ENCODE results near the gene SLU7.

DNA sequence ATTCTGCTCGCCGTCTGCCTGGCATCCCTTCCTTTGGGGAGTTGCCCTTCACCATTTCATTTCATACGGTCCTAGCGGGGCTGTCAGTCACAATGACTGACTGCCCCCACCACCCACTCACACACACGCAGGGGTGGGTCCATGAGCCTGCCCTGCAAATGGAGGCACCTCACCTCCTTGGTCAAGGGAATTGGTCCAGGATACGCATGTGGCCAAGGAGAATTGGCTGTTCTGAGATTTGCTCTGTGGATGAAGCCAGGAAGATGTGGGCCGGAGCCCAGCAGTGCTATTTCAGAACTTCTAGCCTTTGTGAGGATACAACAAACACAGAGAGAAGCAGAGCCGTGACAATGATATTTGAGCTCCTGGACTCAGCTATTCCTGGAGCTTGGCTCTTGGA is 65.5 kb downstream of the SLU7 start:
- no peak for TF ChIP-seq EZH2phosphoT487 (IDR thresholded peaks at IDR 0.05; ENCODE audit: borderline replicate concordance, low read length)
- TF ChIP-seq, protein P1, sequence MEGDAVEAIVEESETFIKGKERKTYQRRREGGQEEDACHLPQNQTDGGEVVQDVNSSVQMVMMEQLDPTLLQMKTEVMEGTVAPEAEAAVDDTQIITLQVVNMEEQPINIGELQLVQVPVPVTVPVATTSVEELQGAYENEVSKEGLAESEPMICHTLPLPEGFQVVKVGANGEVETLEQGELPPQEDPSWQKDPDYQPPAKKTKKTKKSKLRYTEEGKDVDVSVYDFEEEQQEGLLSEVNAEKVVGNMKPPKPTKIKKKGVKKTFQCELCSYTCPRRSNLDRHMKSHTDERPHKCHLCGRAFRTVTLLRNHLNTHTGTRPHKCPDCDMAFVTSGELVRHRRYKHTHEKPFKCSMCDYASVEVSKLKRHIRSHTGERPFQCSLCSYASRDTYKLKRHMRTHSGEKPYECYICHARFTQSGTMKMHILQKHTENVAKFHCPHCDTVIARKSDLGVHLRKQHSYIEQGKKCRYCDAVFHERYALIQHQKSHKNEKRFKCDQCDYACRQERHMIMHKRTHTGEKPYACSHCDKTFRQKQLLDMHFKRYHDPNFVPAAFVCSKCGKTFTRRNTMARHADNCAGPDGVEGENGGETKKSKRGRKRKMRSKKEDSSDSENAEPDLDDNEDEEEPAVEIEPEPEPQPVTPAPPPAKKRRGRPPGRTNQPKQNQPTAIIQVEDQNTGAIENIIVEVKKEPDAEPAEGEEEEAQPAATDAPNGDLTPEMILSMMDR (IDR thresholded peaks at IDR 0.05; ENCODE audit: low read depth, low read length, poor library complexity, severe bottlenecking), result no peak

Measured in DOHH2 (cell line).